OCI-M2 (cell line): ENCODE measurements around the gene CCDC82.
"Not testable (repeated sequence)": the region's sequence is repeated elsewhere in the genome, so short reads cannot be mapped to it uniquely, and the experiment has no call there.

Source experiments
- DNase-seq: peaks from one replicate; lab custom pipeline; 2025; ENCODE audit not compliant: unreplicated experiment; lab: John Stamatoyannopoulos, UW

Gene CCDC82

DNA sequence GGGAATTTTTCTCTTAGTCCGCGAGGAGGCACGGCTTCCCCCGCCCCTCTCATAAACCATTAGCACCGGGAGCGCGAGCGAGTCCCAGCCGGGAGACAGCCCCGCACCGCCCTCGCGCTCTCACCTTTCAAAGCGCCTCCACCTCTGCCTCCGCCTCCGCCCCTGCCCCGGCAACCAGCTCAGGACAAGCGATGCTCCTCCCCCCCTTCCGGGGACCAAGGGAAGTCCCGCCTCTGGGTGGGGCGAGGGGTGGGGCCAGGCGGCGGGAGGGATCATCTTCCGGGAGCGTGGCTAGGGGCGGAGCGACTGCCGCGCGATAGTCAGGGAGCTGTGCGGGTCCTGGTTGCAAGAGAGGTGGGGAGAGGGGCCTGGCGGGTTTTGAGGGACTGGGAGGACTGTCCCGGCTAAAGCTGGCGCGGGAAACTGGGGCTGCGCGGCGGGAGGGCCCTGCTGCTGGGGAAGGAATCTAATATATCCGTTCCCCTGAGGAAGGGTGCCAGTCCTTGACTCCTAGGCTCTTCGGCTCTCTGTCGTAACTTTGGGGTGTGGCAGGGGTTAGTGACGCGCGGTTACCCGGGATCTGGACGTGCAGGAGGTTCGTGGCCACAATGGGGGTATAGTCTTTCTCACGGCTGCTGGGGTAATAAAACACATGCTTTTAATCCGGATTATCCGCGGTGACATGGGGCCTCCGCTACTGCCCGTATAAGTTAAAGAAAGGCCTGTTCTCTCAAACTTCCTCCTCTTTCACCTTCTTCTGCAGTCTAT is at the start of gene CCDC82, which contains the start of gene JRKL:
Gene CCDC82, minus strand, starts transcription at position 193 of the 768 bp plus-strand sequence. CDS start 5,165 bp downstream, outside the sequence.
Gene JRKL, plus strand, starts transcription at position 294 of the 768 bp plus-strand sequence. CDS start 637 bp downstream, outside the sequence.
- DNase-seq, result peak; percentile 66

- DNase-seq, result not testable (repeated sequence)
Measured at GRCh38 chr11:96432654-96433053, 42.9 kb upstream of the CCDC82 start.

DNA sequence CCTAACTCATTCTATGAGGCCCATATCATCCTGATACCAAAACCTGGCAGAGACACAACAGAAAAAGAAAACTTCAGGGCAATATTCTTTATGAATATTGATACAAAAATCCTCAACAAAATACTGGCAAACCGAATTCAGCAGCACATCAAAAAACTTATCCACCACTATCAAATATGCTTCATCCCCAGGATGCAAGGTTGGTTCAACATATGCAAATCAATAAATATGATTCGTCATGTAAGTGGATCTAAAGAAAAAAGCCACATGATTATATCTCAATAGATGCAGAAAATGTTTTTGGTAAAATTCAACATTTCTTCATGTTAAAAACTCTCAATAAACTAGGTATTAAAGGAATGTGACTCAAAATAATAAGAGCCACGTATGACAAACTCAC is 41.0 kb upstream of the CCDC82 start:
- no peak for DNase-seq

DNA sequence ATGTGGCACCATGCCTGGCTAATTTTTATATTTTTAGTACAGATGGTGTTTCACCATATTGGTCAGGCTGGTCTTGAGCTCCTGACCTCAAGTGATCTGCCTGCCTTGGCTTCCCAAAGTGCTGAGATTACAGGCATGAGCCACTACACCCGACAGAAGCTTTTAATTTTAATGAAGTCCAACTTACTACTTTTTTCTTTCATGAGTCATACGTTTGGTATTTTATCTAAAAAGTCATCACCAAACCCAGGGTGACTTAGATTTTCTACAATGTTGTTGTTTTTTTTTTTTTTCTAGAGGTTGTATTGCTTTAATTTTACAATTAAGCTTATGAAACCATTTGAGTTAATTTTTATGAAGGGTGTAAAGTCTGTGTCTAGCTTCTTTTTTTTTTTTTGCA is 35.0 kb upstream of the CCDC82 start:
- no peak for DNase-seq

GRCh38 chr11:96413408-96413807 is 23.7 kb upstream of the CCDC82 start:
- DNase-seq, result no peak

- no peak for DNase-seq
Measured at GRCh38 chr11:96412761-96413381, 23.2 kb upstream of the CCDC82 start.

DNA sequence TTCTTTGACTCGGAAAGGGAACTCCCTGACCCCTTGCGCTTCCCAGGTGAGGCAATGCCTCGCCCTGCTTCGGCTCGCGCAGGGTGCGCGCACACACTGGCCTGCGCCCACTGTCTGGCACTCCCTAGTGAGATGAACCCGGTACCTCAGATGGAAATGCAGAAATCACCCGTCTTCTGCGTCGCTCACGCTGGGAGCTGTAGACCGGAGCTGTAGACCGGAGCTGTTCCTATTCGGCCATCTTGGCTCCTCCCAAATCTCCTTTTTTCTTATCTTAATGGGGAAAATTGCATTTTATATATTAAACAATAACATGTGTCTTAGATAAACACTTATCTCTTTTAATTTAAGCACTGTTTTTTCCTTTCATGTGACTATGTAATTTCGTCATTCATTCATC is 21.7 kb upstream of the CCDC82 start:
- DNase-seq, result not testable (repeated sequence)

DNA sequence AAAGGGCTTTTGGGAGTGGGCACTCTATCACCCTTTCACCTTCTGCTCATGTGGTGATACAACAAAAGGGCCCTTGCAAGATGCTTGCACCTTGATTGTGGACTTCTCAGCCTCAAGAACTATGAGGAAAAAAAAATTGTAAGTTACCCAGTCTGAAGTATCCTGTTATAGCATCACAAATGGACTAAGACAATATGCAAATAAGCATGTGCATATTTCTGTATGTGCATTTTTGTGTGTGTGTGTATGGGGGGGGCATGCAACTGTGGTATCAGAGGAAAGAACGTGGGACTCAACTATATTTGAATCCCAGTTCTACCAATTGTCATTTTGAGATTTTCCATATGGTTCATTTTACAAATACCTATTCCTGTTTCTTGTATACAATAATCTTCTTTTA is 11.0 kb upstream of the CCDC82 start:
- DNase-seq, result no peak

DNA sequence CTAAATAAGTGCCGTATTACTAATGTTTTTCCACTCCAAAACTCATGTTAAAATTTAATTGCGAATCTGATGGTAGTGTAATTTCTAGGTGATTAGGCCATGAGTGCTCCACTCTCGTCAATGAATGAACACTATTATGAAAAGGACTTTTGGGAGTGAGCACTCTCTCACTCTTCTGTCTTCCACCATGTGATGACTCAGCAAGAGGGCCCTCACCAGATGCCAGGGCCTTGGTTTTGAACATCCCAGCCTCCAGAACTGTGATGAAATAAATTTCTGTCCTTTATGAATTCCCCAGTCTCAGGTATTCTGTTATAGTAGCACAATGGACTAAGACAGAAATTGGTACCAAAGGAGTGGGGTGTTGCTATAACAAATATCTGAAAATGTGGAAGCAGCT is 8.2 kb upstream of the CCDC82 start:
- DNase-seq, result no peak

GRCh38 chr11:96396637-96397036 is 6.9 kb upstream of the CCDC82 start:
- no peak for DNase-seq

- DNase-seq, result no peak
Measured at GRCh38 chr11:96394773-96395172, 5.1 kb upstream of the CCDC82 start.

GRCh38 chr11:96393753-96394348 is 4.1 kb upstream of the CCDC82 start:
- no peak for DNase-seq

DNA sequence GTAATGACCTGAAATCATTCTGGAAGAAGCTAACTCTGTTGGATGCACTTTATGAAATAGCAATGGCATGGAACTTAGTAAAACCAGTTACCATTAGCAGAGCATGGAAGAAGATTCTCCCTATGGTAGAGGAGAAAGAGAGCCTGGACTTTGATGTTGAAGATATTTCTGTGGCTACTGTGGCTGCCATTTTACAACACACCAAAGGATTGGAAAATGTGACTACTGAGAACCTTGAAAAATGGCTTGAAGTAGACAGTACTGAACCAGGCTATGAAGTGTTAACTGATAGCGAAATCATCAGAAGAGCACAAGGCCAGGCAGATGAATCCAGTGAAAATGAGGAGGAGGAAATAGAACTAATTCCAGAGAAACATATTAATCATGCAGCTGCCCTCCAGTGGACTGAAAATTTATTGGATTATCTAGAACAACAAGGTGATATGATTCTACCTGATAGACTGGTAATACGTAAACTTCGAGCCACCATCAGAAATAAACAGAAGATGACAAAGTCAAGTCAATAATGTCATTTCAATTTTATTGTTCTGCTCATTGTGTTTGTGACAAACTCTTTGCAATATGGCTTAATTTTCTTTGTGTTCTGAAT is 2.1 kb upstream of the CCDC82 start:
- DNase-seq, result no peak

GRCh38 chr11:96390488-96390792 is 728 bp upstream of the CCDC82 start:
- DNase-seq, result no peak

DNA sequence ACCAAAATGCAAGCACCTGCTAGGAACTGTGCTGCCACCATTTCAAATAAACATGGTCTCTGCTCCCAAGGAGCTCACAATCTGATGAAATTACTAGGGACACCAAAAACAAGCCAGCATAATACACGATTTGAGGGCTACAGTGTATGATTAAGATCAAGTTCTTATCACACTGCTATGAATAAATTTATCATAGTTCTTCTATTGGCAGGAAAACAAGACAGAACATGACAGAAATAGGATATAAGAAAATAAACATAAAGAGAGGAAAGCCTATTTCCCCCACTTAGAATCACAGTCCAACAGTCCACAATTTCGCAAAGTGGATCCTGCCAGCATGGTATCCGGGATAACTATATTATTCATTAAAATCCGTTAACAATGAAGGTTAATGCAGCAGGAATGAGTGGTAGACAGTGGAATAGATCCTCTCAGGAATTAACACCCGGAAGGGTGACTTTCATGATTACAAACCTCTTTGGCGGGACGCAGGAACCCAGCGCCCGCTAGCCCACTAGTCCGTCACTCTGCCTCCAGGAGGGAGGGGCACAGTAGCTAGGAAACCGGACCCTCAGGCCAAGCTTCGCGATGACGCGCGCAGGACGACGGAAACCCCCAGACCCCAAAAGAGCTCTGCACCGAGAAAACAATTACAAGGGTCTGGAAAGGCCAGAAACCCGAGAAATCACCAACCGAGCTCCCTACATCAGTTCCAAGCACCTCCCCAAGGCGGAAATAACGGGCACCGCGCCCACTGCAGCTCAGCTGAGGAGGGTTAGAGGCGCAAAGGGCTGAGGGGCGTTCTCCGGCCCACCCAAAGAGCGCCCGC is 607 bp downstream of the CCDC82 start:
- DNase-seq, result no peak

- DNase-seq, result no peak
Measured at GRCh38 chr11:96385187-96385586, 4.5 kb downstream of the CCDC82 start.

- no peak for DNase-seq
Measured at GRCh38 chr11:96384156-96384555, 5.6 kb downstream of the CCDC82 start.

GRCh38 chr11:96376796-96377195 is 12.9 kb downstream of the CCDC82 start:
- DNase-seq, result no peak

GRCh38 chr11:96373826-96374225 is 15.9 kb downstream of the CCDC82 start:
- no peak for DNase-seq

DNA sequence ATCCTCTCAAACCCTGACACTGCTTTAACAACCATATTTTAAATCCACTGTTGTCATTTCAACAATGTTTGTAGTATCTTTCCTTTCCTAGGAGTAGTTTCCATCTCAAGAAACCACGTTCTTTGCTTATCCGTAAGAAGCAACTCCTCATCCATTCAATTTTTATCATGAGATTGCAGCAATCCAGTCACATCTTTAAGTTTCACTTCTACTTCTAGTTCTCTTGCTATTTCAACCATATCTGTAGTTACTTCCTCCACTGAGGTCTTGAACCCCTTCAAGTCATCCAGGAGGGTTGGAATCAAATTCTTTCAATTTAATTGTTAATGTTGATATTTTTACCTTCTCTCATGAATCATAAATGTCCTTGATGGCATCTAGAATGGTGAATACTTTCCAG is 22.4 kb downstream of the CCDC82 start:
- no peak for DNase-seq

DNA sequence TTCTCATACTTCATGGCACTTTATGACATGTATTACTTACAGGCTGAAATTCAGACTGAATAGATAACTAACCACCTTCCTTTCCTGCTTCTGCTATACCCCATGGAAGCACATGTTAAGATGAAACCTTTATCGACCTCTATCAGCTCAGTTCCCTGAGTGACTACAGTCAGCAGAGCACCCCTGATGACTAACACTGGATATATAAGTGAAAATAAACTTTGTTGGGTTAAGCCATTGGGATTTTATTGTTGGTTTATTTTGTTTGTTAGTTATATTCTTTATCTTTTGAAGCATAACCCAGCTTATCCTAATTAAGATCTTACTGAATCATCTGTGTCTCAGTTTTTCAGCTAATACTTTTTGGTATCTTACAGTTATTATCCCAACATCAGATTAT is 23.7 kb downstream of the CCDC82 start:
- no peak for DNase-seq
